Measurements from ENCODE around the gene GAS1.

- no peak for TF ChIP-seq CTCF (IDR thresholded peaks at IDR 0.05)
- TF ChIP-seq EZH2 (IDR thresholded peaks at IDR 0.05; ENCODE audit: borderline replicate concordance, insufficient read depth, low read depth, low read length, poor library complexity, severe bottlenecking) = no peak
Measured at GRCh38 chr9:86980802-86981201, 33.5 kb upstream of the GAS1 start.

Data from B cell (primary cell).